HG02970 (cell line): Measurements from ENCODE around the gene GANC.
A peak's percentile ranks its signal among the peaks of the same experiment; 100 is the strongest.
"Not testable (repeated sequence)": the region's sequence is repeated elsewhere in the genome, so short reads cannot be mapped to it uniquely, and the experiment has no call there.

Experiments
- ATAC-seq: cut with Tn5 transposase; IDR thresholded peaks from one replicate; pipeline ENCODE4 v1.9.1; 2021; ENCODE audit warnings: mild to moderate bottlenecking, moderate library complexity, moderate number of reproducible peaks; ENCODE audit not compliant: unreplicated experiment, low FRiP score

GANC gene, protein sequence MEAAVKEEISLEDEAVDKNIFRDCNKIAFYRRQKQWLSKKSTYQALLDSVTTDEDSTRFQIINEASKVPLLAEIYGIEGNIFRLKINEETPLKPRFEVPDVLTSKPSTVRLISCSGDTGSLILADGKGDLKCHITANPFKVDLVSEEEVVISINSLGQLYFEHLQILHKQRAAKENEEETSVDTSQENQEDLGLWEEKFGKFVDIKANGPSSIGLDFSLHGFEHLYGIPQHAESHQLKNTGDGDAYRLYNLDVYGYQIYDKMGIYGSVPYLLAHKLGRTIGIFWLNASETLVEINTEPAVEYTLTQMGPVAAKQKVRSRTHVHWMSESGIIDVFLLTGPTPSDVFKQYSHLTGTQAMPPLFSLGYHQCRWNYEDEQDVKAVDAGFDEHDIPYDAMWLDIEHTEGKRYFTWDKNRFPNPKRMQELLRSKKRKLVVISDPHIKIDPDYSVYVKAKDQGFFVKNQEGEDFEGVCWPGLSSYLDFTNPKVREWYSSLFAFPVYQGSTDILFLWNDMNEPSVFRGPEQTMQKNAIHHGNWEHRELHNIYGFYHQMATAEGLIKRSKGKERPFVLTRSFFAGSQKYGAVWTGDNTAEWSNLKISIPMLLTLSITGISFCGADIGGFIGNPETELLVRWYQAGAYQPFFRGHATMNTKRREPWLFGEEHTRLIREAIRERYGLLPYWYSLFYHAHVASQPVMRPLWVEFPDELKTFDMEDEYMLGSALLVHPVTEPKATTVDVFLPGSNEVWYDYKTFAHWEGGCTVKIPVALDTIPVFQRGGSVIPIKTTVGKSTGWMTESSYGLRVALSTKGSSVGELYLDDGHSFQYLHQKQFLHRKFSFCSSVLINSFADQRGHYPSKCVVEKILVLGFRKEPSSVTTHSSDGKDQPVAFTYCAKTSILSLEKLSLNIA (N-terminal part only)

DNA sequence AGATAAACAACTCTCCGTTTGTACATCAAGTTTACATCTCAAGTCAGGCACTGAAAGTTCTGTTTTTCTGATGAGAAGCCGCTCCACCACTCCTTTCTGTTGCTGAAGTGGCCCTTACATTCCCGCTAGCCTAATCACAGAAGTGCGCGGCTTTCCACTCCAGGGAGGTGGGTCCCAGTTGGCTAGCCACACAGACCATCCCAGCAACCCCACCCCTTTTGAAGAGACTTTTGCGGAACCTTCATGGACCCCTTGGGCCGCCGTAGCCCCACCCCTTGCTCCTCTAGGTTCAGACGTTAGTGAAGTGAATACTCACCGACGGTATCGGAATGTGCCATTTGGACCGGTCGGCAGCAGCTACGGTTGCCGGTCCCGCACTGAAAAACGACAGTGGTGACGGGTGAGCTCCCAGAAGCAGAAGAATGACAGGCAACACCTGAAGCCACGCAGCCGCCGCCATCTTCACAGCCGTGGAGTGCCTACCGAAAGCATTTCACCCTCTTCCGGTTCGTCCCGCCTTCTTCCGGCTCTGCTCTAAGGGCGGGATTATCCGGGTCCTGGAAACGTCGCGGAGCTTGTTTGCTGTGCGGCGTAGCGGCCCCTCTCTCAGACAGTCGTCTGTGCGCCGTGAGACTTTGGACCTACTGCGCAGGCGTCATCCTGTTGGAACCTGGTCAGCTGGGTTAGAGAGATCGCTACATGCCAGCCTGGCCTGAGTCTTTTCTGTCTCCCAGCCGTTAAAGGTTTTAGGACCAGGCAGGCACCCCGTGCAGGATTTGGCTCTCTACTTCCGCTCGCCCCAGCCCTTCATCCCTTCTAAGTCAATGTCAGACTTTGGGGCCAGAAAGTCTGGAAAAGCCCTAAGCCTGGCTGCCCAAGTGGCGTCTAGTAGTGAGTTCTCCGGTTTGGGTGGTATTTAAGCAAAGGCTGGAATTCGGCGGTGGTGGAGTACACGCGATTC lies at the start of gene GANC, which contains the start of gene TMEM87A:
GANC (plus strand) TSS at position 263 of the 961 bp plus-strand sequence. CDS start 1,281 bp downstream, outside the sequence.
TMEM87A (minus strand) TSS at position 495 of the 961 bp plus-strand sequence; CDS start at position 460, 35 bp downstream.
- ATAC-seq = peak; percentile 87

DNA sequence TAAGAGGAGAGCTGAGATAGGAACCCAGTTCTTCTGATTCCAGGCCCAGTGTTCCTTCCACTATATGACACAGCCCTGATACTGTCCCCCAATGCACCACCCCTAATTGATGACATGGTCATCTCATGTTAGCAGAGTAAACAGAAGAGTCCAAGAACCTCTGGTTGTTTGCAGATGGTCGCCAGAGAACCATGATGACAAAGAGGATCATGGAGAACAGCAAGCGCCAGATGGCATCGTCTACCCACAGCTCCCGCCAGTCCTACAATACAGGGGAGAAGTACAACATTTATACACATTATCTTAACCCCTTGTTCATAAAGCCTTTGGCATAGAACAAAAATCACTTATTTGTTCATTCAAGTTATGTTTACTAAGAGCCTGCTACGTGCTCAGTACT lies 46.4 kb upstream of the GANC start:
- ATAC-seq = no peak

DNA sequence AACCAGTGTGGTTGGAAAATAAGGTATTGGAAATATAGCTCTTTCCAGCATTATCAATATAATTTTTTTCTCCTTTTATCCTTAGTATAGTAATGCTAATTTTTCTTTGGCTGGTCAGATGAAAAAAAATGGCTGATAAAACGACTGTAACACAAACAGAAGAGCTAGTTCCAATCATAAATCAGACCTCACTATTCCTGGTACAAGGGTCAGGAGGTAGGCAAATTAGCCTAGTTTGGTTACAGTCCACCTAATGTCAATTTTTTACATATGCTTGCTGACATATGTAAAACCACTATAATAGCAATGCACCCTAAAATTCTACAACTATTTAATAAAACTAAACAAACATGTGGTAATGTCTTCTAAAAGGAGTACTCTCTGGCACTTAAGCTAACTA lies 45.0 kb upstream of the GANC start:
- no peak for ATAC-seq

DNA sequence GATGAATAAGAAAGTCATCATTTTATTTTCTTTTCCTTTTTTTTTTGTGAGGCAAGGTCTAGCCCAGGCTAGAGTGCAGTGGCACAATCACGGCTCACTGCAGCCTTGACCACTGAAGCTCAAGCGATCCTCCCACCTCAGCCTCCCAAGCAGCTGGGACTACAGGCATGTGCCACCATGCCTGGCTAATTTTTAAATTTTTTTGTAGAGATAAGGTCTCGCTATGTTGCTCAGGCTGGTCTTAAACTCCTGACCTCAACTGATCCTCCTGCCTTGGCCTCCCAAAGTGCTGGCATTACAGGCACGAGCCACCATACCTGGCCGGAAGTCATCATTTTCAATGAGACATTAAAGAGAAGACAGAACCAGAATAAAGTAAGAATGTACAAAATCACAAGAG lies 44.0 kb upstream of the GANC start:
- not testable (repeated sequence) for ATAC-seq

DNA sequence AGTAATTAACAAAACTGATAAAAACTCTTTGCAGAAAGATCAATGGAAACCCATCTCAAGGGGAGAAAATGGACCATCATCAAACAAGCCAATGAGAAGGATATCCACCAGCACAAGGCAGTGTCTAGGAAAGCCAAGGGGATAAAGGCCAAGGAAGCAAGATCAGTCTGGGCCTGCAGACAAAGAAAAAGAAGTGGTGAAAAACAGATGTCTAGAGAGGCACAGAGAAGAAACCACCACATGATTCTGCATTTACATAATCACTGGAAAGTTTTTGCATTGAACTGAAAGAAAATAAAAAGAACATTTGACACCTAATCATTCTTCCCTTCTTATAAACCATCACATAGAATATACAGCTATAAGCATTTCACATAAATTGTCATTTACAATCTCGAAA lies 41.9 kb upstream of the GANC start:
- no peak for ATAC-seq

DNA sequence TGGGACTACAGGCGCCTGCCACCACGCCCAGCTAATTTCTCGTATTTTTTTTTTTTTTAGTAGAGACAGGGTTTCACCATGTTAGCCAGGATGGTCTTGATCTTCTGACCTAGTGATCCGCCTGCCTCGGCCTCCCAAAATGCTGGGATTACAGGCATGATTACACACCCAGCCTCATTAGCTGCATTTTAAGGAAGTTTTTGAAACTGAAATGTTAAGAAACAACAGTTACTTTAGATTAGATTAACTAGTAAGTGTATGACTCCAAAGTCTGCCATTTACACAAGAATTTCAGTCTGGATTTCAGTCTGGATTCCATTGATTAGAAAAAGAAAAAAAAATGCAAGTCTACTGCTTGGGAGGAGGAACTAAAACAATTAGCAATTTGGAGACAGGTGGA lies 40.4 kb upstream of the GANC start:
- ATAC-seq = no peak

DNA sequence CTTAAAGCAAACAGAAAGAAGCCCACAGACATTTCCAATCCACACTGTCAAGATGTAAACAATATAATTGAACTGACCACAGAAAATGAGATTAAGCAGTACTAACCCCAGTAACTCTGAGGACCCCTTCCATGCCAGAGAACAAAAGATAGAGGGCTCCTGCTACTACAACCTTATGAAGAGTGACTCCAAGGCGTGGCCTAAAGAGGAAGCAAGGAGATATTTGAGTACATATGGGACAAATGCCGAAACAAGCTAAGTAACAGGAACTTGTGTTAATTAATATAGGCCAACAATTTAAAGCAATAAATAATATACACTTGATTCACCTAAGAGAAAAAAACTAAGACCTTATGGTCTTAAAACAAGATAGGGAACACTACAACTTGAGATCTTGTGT lies 39.9 kb upstream of the GANC start:
- no peak for ATAC-seq

DNA sequence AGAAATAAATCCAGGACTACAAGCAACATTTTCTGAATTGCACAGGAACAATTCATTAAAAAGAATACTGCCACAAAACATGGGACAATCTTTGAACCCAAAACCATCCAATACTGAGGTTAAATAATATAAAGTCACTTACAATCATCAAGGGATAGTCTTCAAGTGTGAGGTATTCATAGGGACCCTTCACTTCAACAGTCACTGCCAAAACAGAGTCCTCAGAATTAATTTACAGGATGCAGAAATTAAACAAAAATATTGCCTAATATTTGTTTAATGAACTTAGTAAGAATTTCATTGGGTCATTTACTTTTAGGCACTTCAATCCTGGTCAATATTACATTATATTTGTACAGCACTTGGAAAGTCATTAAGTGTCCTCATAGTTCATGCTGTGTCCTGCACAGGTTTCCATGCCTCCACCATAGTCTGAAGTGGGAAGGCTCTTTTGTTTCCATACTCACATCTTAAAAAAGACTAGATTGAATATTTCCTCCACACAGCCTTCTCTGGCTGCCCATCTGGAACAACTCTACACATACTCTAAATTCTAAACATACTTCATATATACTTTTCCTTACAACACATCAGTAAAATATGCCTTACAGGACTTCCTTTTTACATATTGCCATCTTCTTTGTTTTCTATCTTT lies 33.3 kb upstream of the GANC start:
- no peak for ATAC-seq

DNA sequence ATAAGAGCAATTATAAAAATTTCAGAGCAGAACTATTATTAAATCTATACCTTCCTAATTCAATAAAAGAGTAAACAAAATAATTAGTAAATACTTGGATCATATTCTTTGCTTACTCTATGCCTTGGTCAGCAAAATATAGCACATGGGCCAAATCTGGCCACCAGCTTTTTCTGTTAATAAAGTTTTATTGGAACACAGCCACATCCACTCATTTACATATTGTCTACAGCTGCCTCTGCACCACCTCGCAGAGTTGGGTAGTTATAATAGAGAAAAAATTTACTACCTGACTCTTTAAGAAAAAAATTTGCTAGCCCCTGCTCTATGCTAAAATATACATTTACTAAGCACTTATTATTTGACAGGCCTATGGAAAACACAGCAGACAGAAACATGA lies 32.2 kb upstream of the GANC start:
- ATAC-seq = no peak

DNA sequence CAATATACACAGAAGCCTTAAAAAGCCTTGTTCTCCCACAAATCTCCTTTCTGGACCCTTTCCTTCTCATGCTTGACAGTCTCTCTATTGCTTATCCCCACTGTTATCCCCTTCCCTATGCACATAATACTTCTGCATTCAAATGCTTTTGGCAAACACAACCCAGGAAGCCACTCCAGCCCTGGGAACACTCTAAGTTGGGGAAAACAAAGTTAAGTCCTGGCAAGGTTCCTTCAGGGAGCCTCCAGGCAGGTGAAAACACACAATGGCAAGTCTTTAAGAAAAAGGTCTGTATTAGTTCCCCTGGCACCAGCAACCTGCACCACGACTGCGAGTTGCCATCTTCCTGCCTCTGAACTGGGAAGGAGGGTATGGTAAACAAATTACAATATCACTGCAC lies 19.7 kb upstream of the GANC start:
- no peak for ATAC-seq

DNA sequence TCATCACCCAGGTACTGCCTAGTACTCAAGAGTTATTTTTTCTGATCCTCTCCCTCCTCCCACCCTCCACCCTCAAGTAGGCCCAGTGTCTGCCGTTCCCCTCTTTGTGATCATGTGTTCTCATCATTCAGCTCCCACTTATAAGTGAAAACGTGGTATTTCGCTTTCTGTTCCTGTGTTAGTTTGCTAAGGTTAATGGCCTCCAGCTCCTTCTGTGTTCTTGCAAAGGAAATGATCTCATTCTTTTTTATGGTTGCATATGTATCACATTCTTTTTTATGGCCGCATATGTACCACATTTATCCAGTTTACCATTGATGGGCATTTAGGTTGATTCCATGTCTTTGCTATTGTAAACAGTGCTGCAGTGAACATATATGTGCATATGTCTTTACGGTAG lies 8.2 kb upstream of the GANC start:
- no peak for ATAC-seq

DNA sequence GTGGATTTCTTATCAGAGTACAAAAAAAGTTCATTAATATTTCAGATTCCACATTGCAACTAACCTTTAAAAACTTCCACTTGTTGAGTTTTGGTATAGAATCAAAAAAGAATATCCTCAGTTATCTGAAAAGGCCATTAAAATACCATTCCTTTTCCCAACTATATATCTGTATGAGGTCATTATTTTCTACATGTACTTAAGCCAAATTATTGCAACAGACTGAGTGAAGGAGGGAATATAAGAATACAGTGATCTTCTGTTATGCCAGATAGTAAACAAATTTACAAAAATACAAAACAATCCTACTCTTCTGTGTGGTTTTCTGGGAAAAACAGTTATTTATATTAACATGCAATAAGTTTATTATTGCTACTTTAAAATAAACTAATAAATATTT lies 5.7 kb upstream of the GANC start:
- no peak for ATAC-seq

DNA sequence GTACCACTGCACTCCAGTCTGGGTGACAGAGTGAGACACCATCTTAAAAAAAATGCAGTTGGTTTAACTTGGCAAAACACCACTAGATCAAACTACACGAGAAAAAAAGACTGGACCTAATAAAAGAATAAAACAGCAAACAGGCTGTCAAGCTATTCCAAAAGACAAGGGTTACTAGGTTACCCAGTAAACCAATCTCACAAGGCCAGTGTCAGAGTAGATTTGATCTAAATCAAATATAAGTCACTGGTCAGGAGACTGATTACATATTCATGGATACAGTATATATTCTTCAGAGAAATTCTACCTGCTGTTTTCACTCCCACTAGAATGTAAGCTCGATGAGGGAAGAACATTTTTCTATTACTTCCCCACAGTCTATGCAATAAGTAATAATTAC lies 2.5 kb upstream of the GANC start:
- ATAC-seq = no peak

DNA sequence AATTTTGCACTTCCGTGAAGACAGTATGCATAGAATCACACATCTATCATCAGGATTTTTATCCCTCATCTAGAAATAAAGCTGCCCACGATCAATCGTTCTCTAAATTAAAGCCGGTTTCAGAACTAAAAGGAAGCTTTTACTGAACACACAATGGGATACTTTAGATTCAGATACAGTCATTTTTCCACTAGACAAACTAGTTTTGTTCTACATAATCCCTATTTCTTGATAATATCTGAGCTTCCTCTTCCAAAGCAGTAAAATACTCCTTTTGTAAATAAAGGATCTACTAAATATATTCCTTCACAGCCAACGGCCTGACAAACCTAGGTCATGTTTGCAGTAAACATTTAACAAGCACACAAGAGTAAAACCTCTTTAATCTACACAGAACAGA lies 2.0 kb upstream of the GANC start:
- ATAC-seq = no peak

DNA sequence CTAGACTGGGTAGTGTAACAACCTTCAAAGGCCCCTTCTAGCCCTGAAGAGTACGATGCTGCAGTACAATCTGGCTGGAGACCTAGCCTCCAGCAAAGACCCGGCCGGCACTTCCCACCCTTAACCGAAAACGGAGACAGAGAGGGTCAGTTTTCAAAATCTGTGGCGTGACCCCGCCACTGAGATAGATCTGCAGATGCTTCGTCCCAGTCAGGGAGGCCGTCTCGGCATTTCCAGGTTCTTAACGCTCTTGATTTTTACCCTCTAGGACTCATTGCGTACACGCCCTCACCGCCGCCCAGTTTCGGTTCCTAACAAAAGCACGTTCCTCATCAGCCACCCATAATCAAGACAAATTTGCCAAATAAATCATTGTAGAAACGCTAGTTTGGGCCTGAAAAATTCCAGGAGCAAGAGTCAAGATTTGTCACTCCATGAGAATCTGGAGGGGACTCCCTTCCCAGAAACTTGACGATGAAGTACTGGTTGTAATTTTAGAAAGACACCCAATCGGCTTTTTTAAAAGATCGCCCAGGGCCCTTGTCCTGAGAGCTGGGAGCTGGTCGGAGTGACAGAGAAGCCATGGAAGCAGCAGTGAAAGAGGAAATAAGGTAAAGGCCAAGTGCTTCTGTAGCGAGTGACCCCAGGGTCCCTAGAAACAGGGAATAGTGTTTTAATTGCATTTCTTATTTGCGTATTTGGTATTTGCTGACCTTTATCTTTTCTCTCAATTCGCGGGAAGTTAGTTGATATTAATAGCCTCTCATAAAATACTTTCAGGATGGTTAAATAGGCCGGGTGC lies 1.1 kb downstream of the GANC start:
- peak; percentile 7 for ATAC-seq

DNA sequence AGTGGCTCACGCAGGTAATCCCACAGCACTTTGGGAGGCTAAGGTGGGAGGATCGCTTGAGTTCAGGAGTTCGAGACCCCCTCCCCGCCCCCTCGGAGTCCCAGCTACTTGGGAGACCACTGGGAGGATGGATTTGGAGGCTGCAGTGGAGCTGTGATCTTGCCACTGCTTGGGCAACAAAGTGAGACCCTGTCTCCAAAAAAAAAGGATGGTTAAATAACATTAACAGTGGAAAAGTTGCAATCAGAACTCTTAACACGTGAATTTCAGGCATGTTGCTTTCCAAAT lies 1.6 kb downstream of the GANC start:
- ATAC-seq = no peak

DNA sequence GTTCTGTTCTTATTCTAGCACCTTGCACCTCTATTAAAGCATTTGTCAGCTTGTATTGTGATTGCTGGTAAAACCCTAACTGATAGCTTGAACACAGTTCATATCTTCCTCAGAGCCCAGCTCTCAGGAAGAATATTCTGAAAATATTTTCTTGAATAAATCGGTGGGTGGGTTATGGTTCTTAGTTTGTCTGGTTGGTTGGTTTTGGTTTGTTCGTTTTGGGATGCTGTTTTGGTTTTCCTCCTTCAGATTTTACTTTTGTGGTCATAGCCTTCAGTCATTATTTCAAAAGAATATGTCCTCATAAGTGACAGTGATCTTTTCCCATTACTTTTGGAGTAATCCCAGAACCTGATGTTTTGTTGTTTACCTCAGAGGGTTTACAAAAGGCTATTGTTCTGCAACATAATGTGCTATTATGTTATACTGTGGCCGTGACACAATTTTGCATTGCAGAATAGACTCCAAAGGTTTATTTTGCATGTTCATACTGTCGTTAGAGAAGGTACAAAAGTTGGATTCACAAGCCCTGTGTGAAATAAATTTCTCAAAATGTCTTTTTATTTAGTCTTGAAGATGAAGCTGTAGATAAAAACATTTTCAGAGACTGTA lies 2.9 kb downstream of the GANC start:
- ATAC-seq = no peak

DNA sequence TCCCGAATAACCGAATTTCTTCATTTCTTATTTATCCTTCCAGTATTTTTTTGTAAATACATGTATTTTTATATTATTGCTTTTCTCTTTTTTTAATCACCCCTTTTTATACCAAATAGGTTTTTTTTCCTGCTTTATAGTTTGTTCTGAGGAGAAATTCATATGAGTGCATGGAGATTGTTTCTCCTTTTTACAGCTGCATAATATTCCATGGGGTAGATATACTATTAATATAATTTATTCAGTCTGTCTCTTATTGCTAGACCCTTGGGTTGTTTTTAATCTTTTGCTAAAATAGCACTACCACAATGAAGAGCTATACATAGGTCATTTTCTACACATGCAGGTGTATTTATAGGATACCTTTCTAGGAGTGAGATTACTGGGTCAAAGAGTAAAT lies 3.8 kb downstream of the GANC start:
- ATAC-seq = no peak

DNA sequence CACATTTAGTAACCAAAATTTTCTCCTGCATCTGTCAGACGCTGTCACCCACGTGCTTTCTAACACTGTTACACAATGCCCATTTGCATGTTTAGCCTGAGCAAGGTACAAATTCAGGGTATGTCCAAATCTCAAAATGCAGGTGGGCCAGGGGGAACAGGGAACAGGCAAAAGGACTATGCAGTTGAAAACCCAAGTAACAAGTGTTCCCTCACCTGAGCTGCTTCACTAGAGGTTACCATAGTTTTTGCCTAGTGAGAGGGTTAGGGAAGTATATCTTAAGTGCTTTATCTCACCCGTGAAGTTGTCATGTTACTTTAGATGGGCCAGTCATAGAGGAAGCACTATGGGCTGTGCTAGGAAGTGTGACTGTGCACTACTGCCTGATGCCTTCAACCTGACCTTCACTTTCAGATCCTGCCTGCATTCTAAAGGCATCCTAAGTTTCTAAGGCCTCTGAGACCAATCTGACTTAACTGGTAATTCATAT lies 6.3 kb downstream of the GANC start:
- ATAC-seq = no peak
